Sigmoid colon (tissue), 7 donors: Measurements from ENCODE around the gene CSRNP2. TPM values are rescaled to one million over a fixed set of nuclear protein-coding genes. Genes with fewer than 3 reads are reported as not detected.
A peak's percentile ranks its signal among the peaks of the same experiment; 100 is the strongest.
"Not testable (repeated sequence)": the region's sequence is repeated elsewhere in the genome, so short reads cannot be mapped to it uniquely, and the experiment has no call there.

Experiments used
- DNase-seq: peaks from one replicate; pipeline ENCODE4 v3.0.0-alpha.2; 2019
- H3K27ac ChIP-seq, 4 donors: fragments of 200-600 bp; sonication (generic); one replicate each; pipeline ENCODE4 v1.5.1; 2016 to 2019; ENCODE audit warnings: mild to moderate bottlenecking in 1 of 4
- H3K27me3 ChIP-seq, 3 donors: fragments of 200-600 bp; sonication (generic); one replicate each; pipeline ENCODE4 v1.5.1; 2019; ENCODE audit warnings: mild to moderate bottlenecking in 1 of 3
- H3K36me3 ChIP-seq, 4 donors: fragments of 200-600 bp; sonication (generic); one replicate each; pipeline ENCODE4 v1.5.1; 2016 to 2019
- H3K4me1 ChIP-seq, 4 donors: fragments of 200-600 bp; sonication (generic); one replicate each; pipeline ENCODE4 v1.5.1; 2017 to 2019
- H3K4me3 ChIP-seq, 4 donors: fragments of 200-600 bp; sonication (generic); one replicate each; pipeline ENCODE4 v1.5.1; 2017 to 2019; ENCODE audit warnings: mild to moderate bottlenecking in 2 of 4, moderate library complexity in 1 of 4
- H3K9me3 ChIP-seq, 4 donors: fragments of 200-600 bp in 3 of 4; sonication (generic) in 3 of 4; one replicate each; pipeline versions ENCODE4 v1.5.1 to v1.6.1; 2013 to 2019
- CTCF ChIP-seq, 4 experiments: fragments of 450-650 bp in 3 of 4; fragments of 200-600 bp in 1 of 4; IDR thresholded peaks; one replicate each; pipeline ENCODE4 v1.5.1; 2016 to 2019; ENCODE audit warnings: antibody characterized with exemption in 4 of 4, mild to moderate bottlenecking in 3 of 4, moderate library complexity in 2 of 4
- EP300 ChIP-seq, 4 donors: sonication (generic); formaldehyde crosslinking; IDR thresholded peaks; one replicate each; pipeline ENCODE4 v1.6.1; 2017; ENCODE audit warnings: antibody characterized with exemption in 4 of 4
- POLR2A ChIP-seq, 2 donors: fragments of 450-650 bp; IDR thresholded peaks; one replicate each; pipeline ENCODE4 v1.6.1; 2016; ENCODE audit warnings: antibody characterized with exemption in 2 of 2, mild to moderate bottlenecking in 2 of 2, moderate library complexity in 2 of 2
- POLR2AphosphoS5 ChIP-seq, 4 donors: sonication (generic); formaldehyde crosslinking; IDR thresholded peaks; one replicate each; pipeline ENCODE4 v1.6.1; 2017; ENCODE audit warnings: antibody characterized with exemption in 4 of 4
- WGBS, 2 donors: extraction: QIAGEN DNeasy Blood & Tissue Kit; methylation state at CpG; one replicate each; pipeline ENCODE4 v1.1.7; 2013; 5-methylcytosine and 5-hydroxymethylcytosine counted together
- intact Hi-C: fragments of 100-400 bp; cut with DNase I; formaldehyde crosslinking; loops from one replicate; pipeline ENCODE4 v1.15.1; 2023
- polyA plus RNA-seq, 3 donors: library from polyadenylated mRNA; stranded (reverse); fragments of 200-250 nt; gene quantifications; one replicate each; pipeline ENCODE4 v1.2.3, GENCODE V29; 2013
- total RNA-seq, 4 donors: library from RNA; depleted of rRNA; stranded (reverse); fragments of >200 nt; gene quantifications; one replicate each; pipeline ENCODE4 v1.1.0, GENCODE V29; 2016
- donor health status: healthy with polysubstance abuse.
- donor health status: Bipolar disorder and iron deficiency.
- donor health status: healthy.

Gene CSRNP2
- total and polyA plus RNA-seq, 7 donors: 8.4 to 23.9 (median 17.4) TPM

- no peak for DNase-seq
- H3K4me3 ChIP-seq: no peak overlapping the region
- intact Hi-C loops: loop anchor here (10.0 kb wide), 1 partner anchor 257 kb away; no protein-coding TSS in a partner anchor
- TF ChIP-seq POLR2A (IDR thresholded peaks at IDR 0.05): no peak
- H3K4me1 ChIP-seq: peaks cover 0 to 42% (median 28%) of the 10 kb centered on the region in 4 donors
- peak overlapping the region in 2 of 4 donors; percentile 98 to 99 for H3K27ac ChIP-seq
- WGBS, 2 donors: 87% methylated on average over 1 of the region's 1 CpG
- H3K36me3 ChIP-seq: no peaks in the 10 kb centered on the region
- no peaks in the 10 kb centered on the region for H3K27me3 ChIP-seq
- H3K9me3 ChIP-seq: no peaks in the 10 kb centered on the region
Observed at GRCh38 chr12:51081421-51081820, 2.0 kb downstream of the CSRNP2 start.

GRCh38 chr12:51080136-51080535, 3.3 kb downstream of the CSRNP2 start:
- no peaks in the 10 kb centered on the region for H3K27me3 ChIP-seq
- H3K9me3 ChIP-seq: no peaks in the 10 kb centered on the region
- intact Hi-C loops: loop anchor here (10.0 kb wide), 1 partner anchor 255 kb away; no protein-coding TSS in a partner anchor
- peak overlapping the region in 1 of 4 donors; percentile 5 for H3K27ac ChIP-seq
- H3K36me3 ChIP-seq: no peaks in the 10 kb centered on the region
- TF ChIP-seq CTCF (IDR thresholded peaks at IDR 0.05) (no peak), POLR2AphosphoS5 (IDR thresholded peaks at IDR 0.05) (no peak), POLR2A (IDR thresholded peaks at IDR 0.05) (no peak), EP300 (IDR thresholded peaks at IDR 0.05) (no peak)
- no peak overlapping the region for H3K4me3 ChIP-seq
- H3K4me1 ChIP-seq: peaks cover 0 to 51% (median 31%) of the 10 kb centered on the region in 4 donors
- no peak for DNase-seq
- 39 to 74% methylated on average over 4 of the region's 4 CpGs for WGBS, 2 donors

DNA sequence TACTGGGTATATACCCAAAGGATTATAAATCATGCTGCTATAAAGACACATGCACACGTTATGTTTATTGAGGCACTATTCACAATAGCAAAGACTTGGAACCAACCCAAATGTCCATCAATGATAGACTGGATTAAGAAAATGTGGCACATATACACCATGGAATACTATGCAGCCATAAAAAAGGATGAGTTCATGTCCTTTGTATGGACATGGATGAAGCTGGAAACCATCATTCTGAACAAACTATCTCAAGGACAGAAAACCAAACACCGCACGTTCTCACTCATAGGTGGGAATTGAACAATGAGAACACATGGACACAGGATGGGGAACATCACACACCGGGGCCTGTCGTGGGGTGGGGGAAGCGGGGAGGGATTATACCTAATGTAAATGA, 4.5 kb downstream of the CSRNP2 start:
- H3K4me3 ChIP-seq, intact Hi-C loops: not testable (repeated sequence)
- WGBS, 2 donors: 82 to 91% methylated on average over 6 of the region's 6 CpGs

DNA sequence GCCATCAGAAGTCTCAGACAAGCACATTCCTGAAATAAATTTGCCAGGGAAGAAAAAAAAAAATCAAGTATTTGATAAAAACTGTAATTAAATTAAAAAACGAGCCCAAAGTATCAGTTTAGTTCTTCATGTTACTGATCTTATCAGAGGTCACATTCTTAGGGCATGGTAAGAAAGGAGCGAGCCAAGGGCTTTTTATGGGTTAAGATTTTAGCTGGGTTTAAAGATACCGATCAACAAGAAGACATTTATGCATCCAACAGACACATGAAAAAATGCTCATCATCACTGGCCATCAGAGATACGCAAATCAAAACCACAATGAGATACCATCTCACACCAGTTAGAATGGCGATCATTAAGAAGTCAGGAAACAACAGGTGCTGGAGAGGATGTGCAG, 5.0 kb downstream of the CSRNP2 start:
- H3K27me3 ChIP-seq, H3K9me3 ChIP-seq, intact Hi-C loops, H3K4me3 ChIP-seq, DNase-seq: not testable (repeated sequence)
- Histone ChIP-seq H3K27ac (peak overlapping the region in 2 of 4 donors; percentile 33 to 38), H3K36me3 (peaks cover 0 to 13% (median 2%) of the 10 kb centered on the region in 4 donors), H3K4me1 (peaks cover 0 to 46% (median 31%) of the 10 kb centered on the region in 4 donors)
- 73 to 86% methylated on average over 5 of the region's 5 CpGs for WGBS, 2 donors

More for the DNA sequence above, 4.5 kb downstream of the CSRNP2 start:
- H3K27ac ChIP-seq, H3K27me3 ChIP-seq, H3K36me3 ChIP-seq, H3K9me3 ChIP-seq, DNase-seq: not testable (repeated sequence)
- peaks cover 0 to 49% (median 32%) of the 10 kb centered on the region in 4 donors for H3K4me1 ChIP-seq

GRCh38 chr12:51077930-51078329, 5.5 kb downstream of the CSRNP2 start:
- Histone ChIP-seq H3K27ac (peak overlapping the region in 2 of 4 donors; percentile 33 to 38), H3K4me3 (no peak overlapping the region), H3K27me3 (no peaks in the 10 kb centered on the region), H3K36me3 (peaks cover 0 to 17% (median 3%) of the 10 kb centered on the region in 4 donors), H3K4me1 (peaks cover 0 to 46% (median 31%) of the 10 kb centered on the region in 4 donors), H3K9me3 (no peaks in the 10 kb centered on the region)
- intact Hi-C loops: no loop called here
- no peak for TF ChIP-seq EP300 (IDR thresholded peaks at IDR 0.05)
- no peak for TF ChIP-seq POLR2A (IDR thresholded peaks at IDR 0.05)
- no peak for TF ChIP-seq CTCF (IDR thresholded peaks at IDR 0.05)
- no peak for TF ChIP-seq POLR2AphosphoS5 (IDR thresholded peaks at IDR 0.05)
- DNase-seq: no peak
- 69 to 75% methylated on average over 5 of the region's 5 CpGs for WGBS, 2 donors

- H3K9me3 ChIP-seq: no peaks in the 10 kb centered on the region
- intact Hi-C loops: no loop called here
- H3K27ac ChIP-seq: peak overlapping the region in 1 of 4 donors; percentile 38
- H3K36me3 ChIP-seq: peaks cover 0 to 31% (median 7%) of the 10 kb centered on the region in 4 donors
- peaks cover 0 to 38% (median 19%) of the 10 kb centered on the region in 4 donors for H3K4me1 ChIP-seq
- 82 to 92% methylated on average over 10 of the region's 10 CpGs for WGBS, 2 donors
- H3K27me3 ChIP-seq: no peaks in the 10 kb centered on the region
- DNase-seq: no peak
- TF ChIP-seq POLR2AphosphoS5 (IDR thresholded peaks at IDR 0.05) (no peak), POLR2A (IDR thresholded peaks at IDR 0.05) (no peak), EP300 (IDR thresholded peaks at IDR 0.05) (no peak), CTCF (IDR thresholded peaks at IDR 0.05) (no peak)
- H3K4me3 ChIP-seq: no peak overlapping the region
Observed at GRCh38 chr12:51076236-51076930, 7.0 kb downstream of the CSRNP2 start.
